Liver (tissue), 3 donors: ENCODE data around the gene FAM171A1.

Source experiments
- EGR1 ChIP-seq, 2 donors: IDR thresholded peaks; 2 replicates each; pipeline ENCODE4 v1.6.1; 2016 to 2018; ENCODE audit warnings: antibody characterized with exemption in 2 of 2, low read depth in 2 of 2
- TF ChIP-seq, protein P1 (sequence below): fragments of 150-350 bp; IDR thresholded peaks from 2 replicates; pipeline ENCODE4 v1.5.1; 2017; ENCODE audit warnings: improper control_type of control experiment, low read depth, low read length; ENCODE audit not compliant: missing input control
- TF ChIP-seq, protein P2 (sequence below): IDR thresholded peaks from 2 replicates; pipeline ENCODE4 v1.6.1; 2016; ENCODE audit warnings: antibody characterized with exemption
- donor health status: healthy.
- donor health status: healthy.

DNA sequence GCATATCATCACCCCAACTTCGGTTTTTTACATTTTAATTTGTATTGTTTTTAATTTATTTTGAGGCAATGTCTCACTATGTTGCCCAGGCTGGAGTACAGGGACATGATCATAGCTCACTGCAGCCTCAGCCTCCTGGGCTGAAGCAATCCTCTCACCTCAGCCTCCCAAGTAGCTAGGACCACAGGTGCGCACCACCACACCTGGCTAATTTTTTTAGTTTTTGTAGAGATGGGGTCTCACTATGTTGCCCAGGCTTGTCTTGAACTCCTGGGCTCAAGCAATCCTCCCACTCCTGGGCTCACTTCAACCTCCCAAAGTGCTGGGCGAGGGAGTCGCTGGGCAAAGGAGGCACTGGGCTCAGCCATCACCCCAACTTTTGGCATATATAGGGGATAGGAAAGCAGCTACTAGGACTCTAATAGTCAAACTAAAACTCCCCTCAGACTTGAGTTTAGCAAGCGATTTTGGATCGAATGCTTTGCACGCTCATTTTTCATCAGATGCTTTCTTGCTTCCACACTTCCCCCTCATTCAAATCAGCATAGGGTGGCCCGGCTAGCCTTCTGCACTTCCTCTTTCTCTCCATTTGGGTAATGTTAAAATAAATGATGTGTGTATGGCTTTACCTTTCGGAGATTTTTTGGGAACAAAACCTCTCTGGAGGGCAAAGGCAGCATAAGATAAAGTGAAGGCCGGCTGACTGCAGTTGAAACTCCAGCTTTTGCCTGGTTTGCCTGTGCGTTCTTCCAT is 181.8 kb downstream of the FAM171A1 start:
- TF ChIP-seq, protein P1, sequence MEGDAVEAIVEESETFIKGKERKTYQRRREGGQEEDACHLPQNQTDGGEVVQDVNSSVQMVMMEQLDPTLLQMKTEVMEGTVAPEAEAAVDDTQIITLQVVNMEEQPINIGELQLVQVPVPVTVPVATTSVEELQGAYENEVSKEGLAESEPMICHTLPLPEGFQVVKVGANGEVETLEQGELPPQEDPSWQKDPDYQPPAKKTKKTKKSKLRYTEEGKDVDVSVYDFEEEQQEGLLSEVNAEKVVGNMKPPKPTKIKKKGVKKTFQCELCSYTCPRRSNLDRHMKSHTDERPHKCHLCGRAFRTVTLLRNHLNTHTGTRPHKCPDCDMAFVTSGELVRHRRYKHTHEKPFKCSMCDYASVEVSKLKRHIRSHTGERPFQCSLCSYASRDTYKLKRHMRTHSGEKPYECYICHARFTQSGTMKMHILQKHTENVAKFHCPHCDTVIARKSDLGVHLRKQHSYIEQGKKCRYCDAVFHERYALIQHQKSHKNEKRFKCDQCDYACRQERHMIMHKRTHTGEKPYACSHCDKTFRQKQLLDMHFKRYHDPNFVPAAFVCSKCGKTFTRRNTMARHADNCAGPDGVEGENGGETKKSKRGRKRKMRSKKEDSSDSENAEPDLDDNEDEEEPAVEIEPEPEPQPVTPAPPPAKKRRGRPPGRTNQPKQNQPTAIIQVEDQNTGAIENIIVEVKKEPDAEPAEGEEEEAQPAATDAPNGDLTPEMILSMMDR: no peak
- TF ChIP-seq EGR1 (IDR thresholded peaks at IDR 0.05; ENCODE audit: low read depth in 2 of 2): no peak
- TF ChIP-seq, protein P2, sequence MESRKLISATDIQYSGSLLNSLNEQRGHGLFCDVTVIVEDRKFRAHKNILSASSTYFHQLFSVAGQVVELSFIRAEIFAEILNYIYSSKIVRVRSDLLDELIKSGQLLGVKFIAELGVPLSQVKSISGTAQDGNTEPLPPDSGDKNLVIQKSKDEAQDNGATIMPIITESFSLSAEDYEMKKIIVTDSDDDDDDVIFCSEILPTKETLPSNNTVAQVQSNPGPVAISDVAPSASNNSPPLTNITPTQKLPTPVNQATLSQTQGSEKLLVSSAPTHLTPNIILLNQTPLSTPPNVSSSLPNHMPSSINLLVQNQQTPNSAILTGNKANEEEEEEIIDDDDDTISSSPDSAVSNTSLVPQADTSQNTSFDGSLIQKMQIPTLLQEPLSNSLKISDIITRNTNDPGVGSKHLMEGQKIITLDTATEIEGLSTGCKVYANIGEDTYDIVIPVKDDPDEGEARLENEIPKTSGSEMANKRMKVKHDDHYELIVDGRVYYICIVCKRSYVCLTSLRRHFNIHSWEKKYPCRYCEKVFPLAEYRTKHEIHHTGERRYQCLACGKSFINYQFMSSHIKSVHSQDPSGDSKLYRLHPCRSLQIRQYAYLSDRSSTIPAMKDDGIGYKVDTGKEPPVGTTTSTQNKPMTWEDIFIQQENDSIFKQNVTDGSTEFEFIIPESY: no peak
